A549 (cell line): Measurements from ENCODE around the gene BAHD1. TPM values are rescaled to one million over a fixed set of nuclear protein-coding genes. Genes with fewer than 3 reads are reported as not detected.

Experiments
- ATAC-seq, 2 experiments: fragments of 200-7000 bp in 1 of 2; fragments of >200 bp in 1 of 2; cut with Nextera tagmentation in 1 of 2; cut with Tn5 transposase in 1 of 2; 3 replicates each; pipeline versions ENCODE4 v1.8.0 to v1.9.1; 2018 to 2020; ENCODE audit warnings: mild to moderate bottlenecking in 1 of 2, moderate library complexity in 1 of 2
- CTCF ChIA-PET: fragments of 300-600 bp; sonication (Branson Sonifier 250); formaldehyde crosslinking; extraction: SDS; loops from one replicate; lab custom pipeline; 2021; ENCODE audit warnings: antibody characterized with exemption, inconsistent platforms; lab: Yijun Ruan, JAX
- POLR2A ChIA-PET: fragments of 350-600 bp; formaldehyde crosslinking; extraction: SDS; loops from one replicate; lab custom pipeline; 2021; ENCODE audit warnings: antibody characterized with exemption, inconsistent platforms; lab: Yijun Ruan, JAX
- DNase-seq, 2 experiments: peaks; one replicate each; pipeline versions ENCODE4 v3.0.0 to v3.0.0-alpha.2; 2011 to 2016; ENCODE audit warnings: low read depth in 1 of 2, low spot score in 1 of 2
- FAIRE-seq: peaks from 2 replicates; lab custom pipeline; 2011; peaks lifted over from hg19 to GRCh38; lab: Jason Lieb, UNC
- H3K27ac ChIP-seq, 2 experiments: fragments of >200 bp; sonication (Bioruptor Twin); formaldehyde crosslinking; 3 replicates each; pipeline ENCODE4 v1.5.1; 2016 to 2017
- H3K4me1 ChIP-seq: fragments of >200 bp; sonication (Bioruptor Twin); formaldehyde crosslinking; 3 replicates; pipeline ENCODE4 v1.6.1; 2016
- H3K4me2 ChIP-seq: fragments of >200 bp; sonication (Bioruptor Twin); formaldehyde crosslinking; 3 replicates; pipeline ENCODE4 v1.6.1; 2016
- H3K4me3 ChIP-seq: fragments of >200 bp; sonication (Bioruptor Twin); formaldehyde crosslinking; 3 replicates; pipeline ENCODE4 v1.5.1; 2016
- H3K9me3 ChIP-seq: fragments of >200 bp; sonication (Bioruptor Twin); formaldehyde crosslinking; 3 replicates; pipeline ENCODE4 v1.6.1; 2016
- ATOH8 ChIP-seq: fragments of 250-450 bp; sonication (Bioruptor Pico); IDR thresholded peaks from 2 replicates; pipeline ENCODE4 v1.5.0; 2020; ENCODE audit warnings: low read depth, mild to moderate bottlenecking, moderate library complexity
- CEBPB ChIP-seq, 2 experiments: fragments of >200 bp in 1 of 2; sonication (Bioruptor Twin) in 1 of 2; formaldehyde crosslinking in 1 of 2; IDR thresholded peaks; 2 replicates each; pipeline ENCODE4 v1.6.1; 2012 to 2016
- CHD4 ChIP-seq: fragments of 200-600 bp; sonication (generic); IDR thresholded peaks from 2 replicates; pipeline ENCODE4 v1.6.1; 2016; ENCODE audit warnings: antibody characterized with exemption, mild to moderate bottlenecking, borderline replicate concordance
- EHF ChIP-seq: fragments of 250-450 bp; sonication (Bioruptor Pico); IDR thresholded peaks from 2 replicates; pipeline ENCODE4 v1.5.0; 2020; ENCODE audit warnings: mild to moderate bottlenecking
- EHMT2 ChIP-seq: fragments of 200-600 bp; sonication (generic); IDR thresholded peaks from 2 replicates; pipeline ENCODE4 v1.6.1; 2016; ENCODE audit warnings: antibody characterized with exemption, low read depth, mild to moderate bottlenecking, moderate library complexity
- ELK1 ChIP-seq: fragments of 150-350 bp; IDR thresholded peaks from 2 replicates; pipeline ENCODE4 v1.6.1; 2014; ENCODE audit warnings: low read depth, mild to moderate bottlenecking, low read length
- FOSL2 ChIP-seq, 2 experiments: fragments of 450-650 bp in 1 of 2; fragments of >200 bp in 1 of 2; sonication (Bioruptor Twin) in 1 of 2; formaldehyde crosslinking; IDR thresholded peaks; 2 replicates each; pipeline versions ENCODE4 v1.5.0 to v1.6.1; 2016 to 2020; ENCODE audit warnings: mild to moderate bottlenecking in 1 of 2, moderate library complexity in 1 of 2
- FOXS1 ChIP-seq: fragments of 250-450 bp; sonication (Bioruptor Pico); IDR thresholded peaks from 2 replicates; pipeline ENCODE4 v1.5.0; 2020; ENCODE audit warnings: mild to moderate bottlenecking, moderate library complexity
- GATA3 ChIP-seq: IDR thresholded peaks from 2 replicates; pipeline ENCODE4 v1.6.1; 2012; ENCODE audit warnings: borderline replicate concordance
- HDAC2 ChIP-seq: fragments of 200-600 bp; sonication (generic); IDR thresholded peaks from 2 replicates; pipeline ENCODE4 v1.6.1; 2016
- HOXA7 ChIP-seq: fragments of 250-450 bp; sonication (Bioruptor Pico); IDR thresholded peaks from 2 replicates; pipeline ENCODE4 v1.5.0; 2020; ENCODE audit warnings: mild to moderate bottlenecking, moderate library complexity
- HOXB13 ChIP-seq: fragments of 250-450 bp; sonication (Bioruptor Pico); IDR thresholded peaks from 2 replicates; pipeline ENCODE4 v1.5.0; 2020; ENCODE audit warnings: low read depth, mild to moderate bottlenecking, moderate library complexity
- MAX ChIP-seq: IDR thresholded peaks from 2 replicates; pipeline ENCODE4 v1.6.1; 2012
- MAZ ChIP-seq: fragments of 150-350 bp; IDR thresholded peaks from 2 replicates; pipeline ENCODE4 v1.6.1; 2014; ENCODE audit warnings: antibody characterized with exemption, low read depth, low read length, borderline replicate concordance
- NFE2L2 ChIP-seq: fragments of 150-350 bp; conservative IDR thresholded peaks from 2 replicates; pipeline ENCODE4 v1.6.1; 2014; ENCODE audit warnings: low read length
- NR3C1 ChIP-seq: fragments of >200 bp; sonication (Bioruptor Twin); formaldehyde crosslinking; IDR thresholded peaks from 3 replicates; pipeline ENCODE4 v1.6.1; 2017
- PBX3 ChIP-seq: IDR thresholded peaks from 2 replicates; pipeline ENCODE4 v1.6.1; 2012
- PHF8 ChIP-seq: fragments of 200-600 bp; sonication (generic); IDR thresholded peaks from 2 replicates; pipeline ENCODE4 v1.6.1; 2016; ENCODE audit warnings: low read depth, mild to moderate bottlenecking, antibody characterized with exemption, moderate library complexity, borderline replicate concordance
- POLR2AphosphoS2 ChIP-seq: conservative IDR thresholded peaks from 2 replicates; pipeline ENCODE4 v1.6.1; 2012; ENCODE audit warnings: low read length, improper control_type of control experiment, inconsistent platforms
- RAD21 ChIP-seq, 2 experiments: fragments of >200 bp in 1 of 2; sonication (Bioruptor Twin) in 1 of 2; formaldehyde crosslinking in 1 of 2; IDR thresholded peaks in 1 of 2; conservative IDR thresholded peaks in 1 of 2; 2 replicates in 1 of 2; 3 replicates in 1 of 2; pipeline ENCODE4 v1.6.1; 2012 to 2018; ENCODE audit warnings: inconsistent platforms in 1 of 2
- RARB ChIP-seq: fragments of 250-450 bp; sonication (Bioruptor Pico); IDR thresholded peaks from 2 replicates; pipeline ENCODE4 v1.8.0; 2021; ENCODE audit warnings: mild to moderate bottlenecking, moderate library complexity
- RFX5 ChIP-seq: fragments of 450-650 bp; IDR thresholded peaks from 2 replicates; pipeline ENCODE4 v1.7.1; 2014; ENCODE audit warnings: antibody characterized with exemption, mild to moderate bottlenecking, moderate library complexity
- SMC3 ChIP-seq: fragments of >200 bp; sonication (Bioruptor Twin); formaldehyde crosslinking; IDR thresholded peaks from 3 replicates; pipeline ENCODE4 v1.6.1; 2018; ENCODE audit warnings: inconsistent platforms
- SREBF2 ChIP-seq: fragments of 450-650 bp; IDR thresholded peaks from 2 replicates; pipeline ENCODE4 v1.6.1; 2014; ENCODE audit warnings: mild to moderate bottlenecking, moderate library complexity
- TFCP2L1 ChIP-seq: fragments of 250-450 bp; sonication (Bioruptor Pico); IDR thresholded peaks from 2 replicates; pipeline ENCODE4 v1.5.0; 2021; ENCODE audit warnings: mild to moderate bottlenecking
- TP53 ChIP-seq: fragments of 250-450 bp; sonication (Bioruptor Pico); IDR thresholded peaks from 2 replicates; pipeline ENCODE4 v1.5.0; 2021; ENCODE audit warnings: mild to moderate bottlenecking, moderate library complexity
- ZFP36 ChIP-seq: fragments of 450-650 bp; IDR thresholded peaks from 2 replicates; pipeline ENCODE4 v1.6.1; 2014; ENCODE audit warnings: borderline replicate concordance; ENCODE audit not compliant: partially characterized antibody
- ZNF302 ChIP-seq: fragments of 250-450 bp; sonication (Bioruptor Pico); IDR thresholded peaks from 2 replicates; pipeline ENCODE4 v1.9.0; 2021; ENCODE audit warnings: inconsistent platforms, mild to moderate bottlenecking, moderate library complexity
- ZSCAN20 ChIP-seq: fragments of 250-450 bp; sonication (Bioruptor Pico); IDR thresholded peaks from 2 replicates; pipeline ENCODE4 v1.8.0; 2022; ENCODE audit warnings: mild to moderate bottlenecking, moderate library complexity
- whole genome bisulfite sequencing: methylation state at CpG from one replicate; pipeline ENCODE4 v1.1.6; 2017; ENCODE audit errors: missing lambda C conversion rate; 5-methylcytosine and 5-hydroxymethylcytosine counted together
- polyA plus RNA-seq, 4 experiments: library from polyadenylated mRNA; depleted of rRNA in 3 of 4; stranded (reverse); fragments of >200 nt; fragmentation: RNase III in 1 of 4; extraction: RNeasy Plus Mini Kit Qiagen cat#74134 plus additional on column Dnase treatment in 1 of 4; gene quantifications; 2 replicates in 3 of 4; 3 replicates in 1 of 4; pipeline ENCODE4 v1.2.3, GENCODE V29; 2011 to 2017

The BAHD1 gene
- polyA plus RNA-seq, 2 of the 4 experiments (the other 2 are of a cell fraction), result 2.3 to 11.1 TPM

GRCh38 chr15:40436116-40436891 lies 4.4 kb upstream of the BAHD1 start:
- H3K4me1 ChIP-seq, result peaks cover 20% of the 10 kb centered on the region; the same call in 1 of the 3 replicates
- FAIRE-seq (no peak), ATAC-seq (no peak), DNase-seq (no peak)
- H3K9me3 ChIP-seq, result no peaks in the 10 kb centered on the region
- no peak for TF ChIP-seq MAZ
- no peak for TF ChIP-seq EHF (CRISPR knock-in tag)
- no peak for TF ChIP-seq ELK1
- TF ChIP-seq PBX3, result no peak
- no peak for TF ChIP-seq FOXS1 (CRISPR knock-in tag)
- TF ChIP-seq MAX, result no peak
- TF ChIP-seq TFCP2L1 (CRISPR knock-in tag), result no peak
- no peak for TF ChIP-seq FOSL2 (IDR thresholded peaks at IDR 0.05)
- TF ChIP-seq FOSL2 (CRISPR knock-in tag; IDR thresholded peaks at IDR 0.05), result no peak
- no peak for TF ChIP-seq HOXA7
- no peak for TF ChIP-seq ATOH8 (CRISPR knock-in tag)
- TF ChIP-seq NR3C1, result no peak
- no peak for TF ChIP-seq ZNF302 (CRISPR knock-in tag)
- TF ChIP-seq RAD21 (conservative IDR thresholded peaks at IDR 0.05 in 1 of 2, IDR thresholded peaks at IDR 0.05 in 1 of 2), result no peak
- H3K4me2 ChIP-seq, result peak overlapping the region; percentile 64
- peak overlapping the region; percentile 25 for H3K4me3 ChIP-seq
- 56% methylated on average over 6 of the region's 39 CpGs for WGBS
- peak overlapping the region; percentile 23 to 81; a peak in 5 of 6 replicates for H3K27ac ChIP-seq
- ChIA-PET POLR2A (no interaction called here), CTCF (interaction anchor here (1.0 to 1.6 kb wide), 4 partner anchors 14 to 71 kb away, joined by 3 to 4 read pairs (median 4); no protein-coding TSS in a partner anchor)

GRCh38 chr15:40436892-40437751 lies 3.6 kb upstream of the BAHD1 start:
- no peak for TF ChIP-seq FOXS1 (CRISPR knock-in tag)
- TF ChIP-seq RAD21 (conservative IDR thresholded peaks at IDR 0.05 in 1 of 2, IDR thresholded peaks at IDR 0.05 in 1 of 2), result no peak
- TF ChIP-seq ZFP36, result no peak
- TF ChIP-seq NFE2L2, result no peak
- TF ChIP-seq RARB (CRISPR knock-in tag), result no peak
- no peak for TF ChIP-seq POLR2AphosphoS2
- TF ChIP-seq TP53 (CRISPR knock-in tag), result no peak
- TF ChIP-seq GATA3, result no peak
- no peak for TF ChIP-seq CEBPB (IDR thresholded peaks at IDR 0.05)
- TF ChIP-seq HDAC2, result no peak
- TF ChIP-seq SREBF2, result no peak
- TF ChIP-seq SMC3, result no peak
- TF ChIP-seq RFX5, result no peak
- no peak for TF ChIP-seq EHMT2
- no peak for TF ChIP-seq PHF8
- TF ChIP-seq CHD4, result no peak
- TF ChIP-seq ELK1, result no peak
- no peak for TF ChIP-seq HOXB13 (CRISPR knock-in tag)
- no peak for TF ChIP-seq ZSCAN20 (CRISPR knock-in tag)
- TF ChIP-seq, all 56 proteins: peak for 0
- CTCF ChIA-PET, result interaction anchor here (1.0 to 1.6 kb wide), 3 partner anchors 15 to 117 kb away, joined by 3 to 4 read pairs (median 3); no protein-coding TSS in a partner anchor
- POLR2A ChIA-PET, result no interaction called here
- ATAC-seq (no peak), DNase-seq (no peak), FAIRE-seq (no peak)
- Histone ChIP-seq H3K9me3 (no peaks in the 10 kb centered on the region), H3K4me3 (peak overlapping the region; percentile 25; the same call in 2 of the 3 replicates), H3K4me2 (peak overlapping the region; percentile 64), H3K27ac (peak overlapping the region in 1 of 2 experiments; percentile 81; a peak in 2 of 6 replicates), H3K4me1 (peaks cover 21% of the 10 kb centered on the region; the same call in 1 of the 3 replicates)
- WGBS, result 64% methylated on average over 11 of the region's 17 CpGs
